Measurements from ENCODE around the gene THPO.

Gene THPO

GRCh38 chr3:184387174-184387714 is 9.2 kb upstream of the THPO start:
- Histone ChIP-seq H3K4me1 (no peaks in the 10 kb centered on the region), H3K4me2 (ENCODE audit: low read length) (no peak overlapping the region), H3K27me3 (ENCODE audit: control insufficient read depth, insufficient read depth, low read length) (no peaks in the 10 kb centered on the region), H3K27ac (no peak overlapping the region), H3K9ac (no peak overlapping the region), H3K4me3 (ENCODE audit: low read depth, low read length) (no peak overlapping the region), H3K36me3 (ENCODE audit: control insufficient read depth, insufficient read depth, low read length) (no peaks in the 10 kb centered on the region), H3K79me2 (no peaks in the 10 kb centered on the region), H2AFZ (no peak overlapping the region), H3K9me3 (ENCODE audit: control insufficient read depth, low read length) (no peaks in the 10 kb centered on the region)
- TF ChIP-seq CTCF (IDR thresholded peaks at IDR 0.05) = no peak

GRCh38 chr3:184386047-184386806 is 8.2 kb upstream of the THPO start:
- no peaks in the 10 kb centered on the region for H3K9me3 ChIP-seq (ENCODE audit: control insufficient read depth, low read length)
- H3K27me3 ChIP-seq (ENCODE audit: control insufficient read depth, insufficient read depth, low read length) = no peaks in the 10 kb centered on the region
- H3K4me2 ChIP-seq (ENCODE audit: low read length) = no peak overlapping the region
- H3K4me3 ChIP-seq (ENCODE audit: low read depth, low read length) = no peak overlapping the region
- H3K9ac ChIP-seq = no peak overlapping the region
- H2AFZ ChIP-seq = no peak overlapping the region
- H3K36me3 ChIP-seq (ENCODE audit: control insufficient read depth, insufficient read depth, low read length) = no peaks in the 10 kb centered on the region
- H3K4me1 ChIP-seq = no peaks in the 10 kb centered on the region
- no peaks in the 10 kb centered on the region for H3K79me2 ChIP-seq
- no peak overlapping the region for H3K27ac ChIP-seq
- no peak for TF ChIP-seq CTCF (IDR thresholded peaks at IDR 0.05)

GRCh38 chr3:184384856-184385422 is 6.9 kb upstream of the THPO start:
- no peak overlapping the region for H3K4me2 ChIP-seq (ENCODE audit: low read length)
- no peaks in the 10 kb centered on the region for H3K79me2 ChIP-seq
- TF ChIP-seq CTCF (IDR thresholded peaks at IDR 0.05) = no peak
- no peaks in the 10 kb centered on the region for H3K9me3 ChIP-seq (ENCODE audit: control insufficient read depth, low read length)
- H3K27ac ChIP-seq = no peak overlapping the region
- no peak overlapping the region for H2AFZ ChIP-seq
- H3K4me3 ChIP-seq (ENCODE audit: low read depth, low read length) = no peak overlapping the region
- no peak overlapping the region for H3K9ac ChIP-seq
- H3K36me3 ChIP-seq (ENCODE audit: control insufficient read depth, insufficient read depth, low read length) = no peaks in the 10 kb centered on the region
- no peaks in the 10 kb centered on the region for H3K4me1 ChIP-seq
- no peaks in the 10 kb centered on the region for H3K27me3 ChIP-seq (ENCODE audit: control insufficient read depth, insufficient read depth, low read length)

- Histone ChIP-seq H3K4me3 (ENCODE audit: low read depth, low read length) (no peak overlapping the region), H3K27me3 (ENCODE audit: control insufficient read depth, insufficient read depth, low read length) (no peaks in the 10 kb centered on the region), H3K9ac (no peak overlapping the region), H3K36me3 (ENCODE audit: control insufficient read depth, insufficient read depth, low read length) (no peaks in the 10 kb centered on the region), H3K9me3 (ENCODE audit: control insufficient read depth, low read length) (no peaks in the 10 kb centered on the region), H2AFZ (no peak overlapping the region), H3K79me2 (no peaks in the 10 kb centered on the region), H3K4me1 (no peaks in the 10 kb centered on the region), H3K4me2 (ENCODE audit: low read length) (no peak overlapping the region), H3K27ac (no peak overlapping the region)
- TF ChIP-seq CTCF (IDR thresholded peaks at IDR 0.05) = no peak
These were observed 6.3 kb upstream of the THPO start for GRCh38 chr3:184384342-184384741.
